Activated CD4-positive, alpha-beta T cell treated with anti-CD3 and anti-CD28 coated beads, Interleukin-2, amount 50 U/mL, for 16 hours (primary cell): ENCODE results near the gene EXTL1.

Experiments
- DNase-seq: peaks from one replicate; pipeline ENCODE4 v3.0.0-alpha.2; 2020

The EXTL1 gene

GRCh38 chr1:26025517-26025916, 3.9 kb downstream of the EXTL1 start:
- no peak for DNase-seq

GRCh38 chr1:26027716-26028489, 6.3 kb downstream of the EXTL1 start:
- DNase-seq: no peak

GRCh38 chr1:26028490-26028980, 7.0 kb downstream of the EXTL1 start:
- no peak for DNase-seq

GRCh38 chr1:26029054-26029863, 7.7 kb downstream of the EXTL1 start:
- DNase-seq: no peak

GRCh38 chr1:26029864-26030481, 8.4 kb downstream of the EXTL1 start:
- DNase-seq: no peak

- no peak for DNase-seq
These were observed 9.6 kb downstream of the EXTL1 start for GRCh38 chr1:26031196-26031595.

- no peak for DNase-seq
These were observed 10.1 kb downstream of the EXTL1 start for GRCh38 chr1:26031611-26032220.

- no peak for DNase-seq
These were observed 11.2 kb downstream of the EXTL1 start for GRCh38 chr1:26032656-26033357.

GRCh38 chr1:26034504-26035202, 13.1 kb downstream of the EXTL1 start:
- DNase-seq: no peak

- DNase-seq: peak; percentile 94
These were observed 13.8 kb downstream of the EXTL1 start for GRCh38 chr1:26035203-26035958.

GRCh38 chr1:26035959-26036755, 14.6 kb downstream of the EXTL1 start:
- DNase-seq: peak; percentile 75

GRCh38 chr1:26036756-26037281, 15.2 kb downstream of the EXTL1 start:
- DNase-seq: no peak

GRCh38 chr1:26037904-26038303, 16.3 kb downstream of the EXTL1 start:
- no peak for DNase-seq

GRCh38 chr1:26038477-26038876, 16.9 kb downstream of the EXTL1 start:
- DNase-seq: no peak

GRCh38 chr1:26038904-26039303, 17.3 kb downstream of the EXTL1 start:
- no peak for DNase-seq

- DNase-seq: no peak
These were observed 19.8 kb downstream of the EXTL1 start for GRCh38 chr1:26041401-26041800.

GRCh38 chr1:26041978-26042377, 20.4 kb downstream of the EXTL1 start:
- DNase-seq: no peak

GRCh38 chr1:26043765-26044164, 22.2 kb downstream of the EXTL1 start:
- no peak for DNase-seq

- DNase-seq: no peak
These were observed 22.8 kb downstream of the EXTL1 start for GRCh38 chr1:26044414-26044813.
